Mesenchymal stem cell (in vitro differentiated cells and primary cell): Measurements from ENCODE around the gene GAB2.

Source experiments
- DNase-seq: peaks from one replicate; pipeline ENCODE4 v3.0.0-alpha.2; 2013
- H2AFZ ChIP-seq: one replicate; pipeline ENCODE4 v1.6.1; 2013; ENCODE audit warnings: low read depth, mild to moderate bottlenecking, control low read depth, inconsistent platforms, low read length, moderate library complexity
- H2AK5ac ChIP-seq: 2 replicates; pipeline ENCODE4 v1.6.1; 2013; ENCODE audit warnings: low read length, moderate library complexity, mild to moderate bottlenecking, inconsistent platforms; ENCODE audit not compliant: severe bottlenecking
- H2BK120ac ChIP-seq: one replicate; pipeline ENCODE4 v1.6.1; 2013; ENCODE audit warnings: low read depth, mild to moderate bottlenecking, inconsistent platforms, low read length, moderate library complexity
- H2BK12ac ChIP-seq, 2 experiments: one replicate each; pipeline ENCODE4 v1.6.1; 2013; ENCODE audit warnings: inconsistent platforms in 2 of 2, low read length in 2 of 2, mild to moderate bottlenecking in 2 of 2, moderate library complexity in 2 of 2, control low read depth in 1 of 2
- H2BK15ac ChIP-seq: one replicate; pipeline ENCODE4 v1.6.1; 2013; ENCODE audit warnings: mild to moderate bottlenecking, low read depth, inconsistent platforms; ENCODE audit not compliant: poor library complexity, severe bottlenecking
- H2BK5ac ChIP-seq: 2 replicates; pipeline ENCODE4 v1.6.1; 2013; ENCODE audit warnings: low read depth, mild to moderate bottlenecking, low read length, control low read depth, inconsistent platforms; ENCODE audit not compliant: poor library complexity, severe bottlenecking
- H3K14ac ChIP-seq, 2 experiments: one replicate each; pipeline ENCODE4 v1.6.1; 2013; ENCODE audit warnings: inconsistent platforms in 2 of 2, low read length in 2 of 2, control low read depth in 1 of 2, mild to moderate bottlenecking in 1 of 2, moderate library complexity in 1 of 2
- H3K18ac ChIP-seq, 2 experiments: one replicate each; pipeline ENCODE4 v1.6.1; 2013; ENCODE audit warnings: inconsistent platforms in 2 of 2, low read length in 2 of 2, control low read depth in 1 of 2, low read depth in 1 of 2, mild to moderate bottlenecking in 1 of 2
- H3K23ac ChIP-seq, 2 experiments: one replicate each; pipeline ENCODE4 v1.6.1; 2013; ENCODE audit warnings: inconsistent platforms in 2 of 2, low read length in 2 of 2, mild to moderate bottlenecking in 2 of 2, moderate library complexity in 2 of 2, control low read depth in 1 of 2
- H3K27ac ChIP-seq: 2 replicates; pipeline ENCODE4 v1.5.1; 2013; ENCODE audit warnings: mild to moderate bottlenecking, moderate library complexity, low read length, control low read depth, inconsistent platforms; ENCODE audit not compliant: poor library complexity, severe bottlenecking
- H3K27me3 ChIP-seq, 2 experiments: 2 replicates each; pipeline versions ENCODE4 v1.6.1 to v1.7.0; 2013; ENCODE audit warnings: low read length in 2 of 2, mild to moderate bottlenecking in 2 of 2, moderate library complexity in 2 of 2, control low read depth in 1 of 2, inconsistent platforms in 1 of 2; ENCODE audit not compliant: control insufficient read depth in 1 of 2, insufficient read depth in 1 of 2
- H3K36me3 ChIP-seq, 2 experiments: 2 replicates each; pipeline versions ENCODE4 v1.6.1 to v1.7.0; 2013; ENCODE audit warnings: low read length in 2 of 2, control low read depth in 1 of 2, inconsistent platforms in 1 of 2, low read depth in 1 of 2, mild to moderate bottlenecking in 1 of 2; ENCODE audit not compliant: insufficient read depth in 2 of 2, control insufficient read depth in 1 of 2
- H3K4ac ChIP-seq, 2 experiments: one replicate each; pipeline ENCODE4 v1.6.1; 2013; ENCODE audit warnings: inconsistent platforms in 2 of 2, low read length in 2 of 2, mild to moderate bottlenecking in 2 of 2, moderate library complexity in 2 of 2, control low read depth in 1 of 2, low read depth in 1 of 2
- H3K4me1 ChIP-seq: 2 replicates; pipeline ENCODE4 v1.6.1; 2013; ENCODE audit warnings: low read depth, low read length, control low read depth; ENCODE audit not compliant: control insufficient read depth, insufficient read depth
- H3K4me2 ChIP-seq: 2 replicates; pipeline ENCODE4 v1.6.1; 2013; ENCODE audit warnings: low read length, mild to moderate bottlenecking, inconsistent platforms; ENCODE audit not compliant: poor library complexity, severe bottlenecking
- H3K4me3 ChIP-seq, 2 experiments: 2 replicates each; pipeline versions ENCODE4 v1.5.1 to v1.7.0; 2013; ENCODE audit warnings: low read length in 2 of 2, mild to moderate bottlenecking in 2 of 2, control low read depth in 1 of 2, low read depth in 1 of 2; ENCODE audit not compliant: insufficient read depth in 1 of 2
- H3K79me1 ChIP-seq: replicated peaks from 2 replicates; pipeline ENCODE4 v1.6.1; 2013; ENCODE audit warnings: mild to moderate bottlenecking, control low read depth, low read length, inconsistent platforms; ENCODE audit not compliant: poor library complexity, severe bottlenecking
- H3K9ac ChIP-seq: 2 replicates; pipeline ENCODE4 v1.7.0; 2013; ENCODE audit warnings: mild to moderate bottlenecking, low read length, moderate library complexity
- H3K9me3 ChIP-seq: 2 replicates; pipeline ENCODE4 v1.7.0; 2013; ENCODE audit warnings: mild to moderate bottlenecking, low read length; ENCODE audit not compliant: control insufficient read depth
- H4K8ac ChIP-seq: one replicate; pipeline ENCODE4 v1.6.1; 2013; ENCODE audit warnings: inconsistent platforms, mild to moderate bottlenecking, low read length, moderate library complexity
- H4K91ac ChIP-seq: one replicate; pipeline ENCODE4 v1.6.1; 2013; ENCODE audit warnings: mild to moderate bottlenecking, low read length, inconsistent platforms
- WGBS: methylation state at CpG from one replicate; pipeline ENCODE4 v1.1.7; 2013; ENCODE audit warnings: mixed read lengths; 5-methylcytosine and 5-hydroxymethylcytosine counted together

The GAB2 gene

GRCh38 chr11:78208257-78209165 lies 209.1 kb downstream of the GAB2 start:
- WGBS = 95% methylated on average over 16 of the region's 16 CpGs
- H2BK5ac ChIP-seq = no peak overlapping the region
- H3K18ac ChIP-seq = peak overlapping the region in 1 of 2 experiments; percentile 4
- peaks cover 63 to 72% of the 10 kb centered on the region in 2 experiments for H3K36me3 ChIP-seq
- H3K79me1 ChIP-seq = peaks cover 48% of the 10 kb centered on the region
- DNase-seq = no peak
- no peak overlapping the region for H3K4ac ChIP-seq
- no peak overlapping the region for H2BK15ac ChIP-seq
- H3K9me3 ChIP-seq = no peaks in the 10 kb centered on the region
- no peak overlapping the region for H2BK120ac ChIP-seq
- H3K23ac ChIP-seq = no peak overlapping the region
- H2AK5ac ChIP-seq = no peak overlapping the region
- peak overlapping the region; percentile 36 for H4K8ac ChIP-seq
- no peaks in the 10 kb centered on the region for H3K27me3 ChIP-seq
- no peak overlapping the region for H3K14ac ChIP-seq
- H3K4me1 ChIP-seq = peaks cover 7% of the 10 kb centered on the region
- H3K27ac ChIP-seq = no peak overlapping the region
- H4K91ac ChIP-seq = no peak overlapping the region
- no peak overlapping the region for H2AFZ ChIP-seq
- peak overlapping the region in 1 of 2 experiments; percentile 12 for H2BK12ac ChIP-seq
- no peak overlapping the region for H3K4me3 ChIP-seq
- H3K4me2 ChIP-seq = no peak overlapping the region
- H3K9ac ChIP-seq = no peak overlapping the region

- Histone ChIP-seq H3K14ac (no peak overlapping the region), H4K8ac (peak overlapping the region; percentile 25), H3K4me3 (no peak overlapping the region), H3K27me3 (no peaks in the 10 kb centered on the region), H3K23ac (no peak overlapping the region), H3K79me1 (peaks cover 43% of the 10 kb centered on the region), H3K4ac (no peak overlapping the region), H2BK120ac (no peak overlapping the region), H2BK5ac (no peak overlapping the region), H4K91ac (no peak overlapping the region), H3K9me3 (no peaks in the 10 kb centered on the region), H3K18ac (no peak overlapping the region), H2BK15ac (no peak overlapping the region), H2AK5ac (no peak overlapping the region), H3K4me2 (no peak overlapping the region), H2BK12ac (peak overlapping the region in 1 of 2 experiments; percentile 12), H3K36me3 (peaks cover 60 to 75% of the 10 kb centered on the region in 2 experiments), H3K9ac (no peak overlapping the region), H3K27ac (no peak overlapping the region), H2AFZ (no peak overlapping the region), H3K4me1 (peaks cover 2% of the 10 kb centered on the region)
- no peak for DNase-seq
- 89% methylated on average over 11 of the region's 11 CpGs for whole genome bisulfite sequencing
Observed at GRCh38 chr11:78207532-78208256, 209.9 kb downstream of the GAB2 start.

GRCh38 chr11:78205691-78206090 lies 211.9 kb downstream of the GAB2 start:
- 97% methylated on average over 7 of the region's 7 CpGs for WGBS
- Histone ChIP-seq H3K9ac (no peak overlapping the region), H2AFZ (no peak overlapping the region), H2BK120ac (no peak overlapping the region), H2BK5ac (no peak overlapping the region), H4K91ac (no peak overlapping the region), H3K9me3 (no peaks in the 10 kb centered on the region), H3K4ac (no peak overlapping the region), H3K14ac (no peak overlapping the region), H2BK15ac (no peak overlapping the region), H4K8ac (peak overlapping the region; percentile 33), H2BK12ac (no peak overlapping the region), H3K79me1 (peaks cover 50% of the 10 kb centered on the region), H3K23ac (peak overlapping the region in 1 of 2 experiments; percentile 88), H3K4me2 (no peak overlapping the region), H3K36me3 (peaks cover 68 to 83% of the 10 kb centered on the region in 2 experiments), H3K4me3 (no peak overlapping the region), H3K4me1 (peaks cover 2% of the 10 kb centered on the region), H3K18ac (no peak overlapping the region), H3K27me3 (no peaks in the 10 kb centered on the region), H3K27ac (no peak overlapping the region), H2AK5ac (no peak overlapping the region)
- no peak for DNase-seq

GRCh38 chr11:78205256-78205655 lies 212.4 kb downstream of the GAB2 start:
- Histone ChIP-seq H3K23ac (no peak overlapping the region), H3K18ac (no peak overlapping the region), H3K9ac (no peak overlapping the region), H2BK12ac (no peak overlapping the region), H3K4me2 (no peak overlapping the region), H3K27ac (no peak overlapping the region), H2BK5ac (no peak overlapping the region), H3K36me3 (peaks cover 68 to 83% of the 10 kb centered on the region in 2 experiments), H2AFZ (no peak overlapping the region), H2BK120ac (no peak overlapping the region), H4K91ac (no peak overlapping the region), H2BK15ac (no peak overlapping the region), H3K27me3 (no peaks in the 10 kb centered on the region), H3K4me1 (peaks cover 2% of the 10 kb centered on the region), H3K79me1 (peaks cover 48% of the 10 kb centered on the region), H4K8ac (no peak overlapping the region), H2AK5ac (no peak overlapping the region), H3K4me3 (no peak overlapping the region), H3K4ac (no peak overlapping the region), H3K14ac (no peak overlapping the region), H3K9me3 (no peaks in the 10 kb centered on the region)
- WGBS = 98% methylated on average over 4 of the region's 4 CpGs
- no peak for DNase-seq
